GM12865 (cell line): ENCODE data around the gene TSKU.
A peak's percentile ranks its signal among the peaks of the same experiment; 100 is the strongest.

Source experiments
- DNase-seq: peaks from one replicate; pipeline ENCODE4 v3.0.0; 2010; ENCODE audit warnings: low read depth
- H3K4me3 ChIP-seq: 2 replicates; pipeline ENCODE4 v1.5.1; 2011; ENCODE audit warnings: mild to moderate bottlenecking, low read depth, low read length, control low read depth
- CTCF ChIP-seq: IDR thresholded peaks from 2 replicates; pipeline ENCODE4 v1.5.1; 2011; ENCODE audit warnings: low read length, control low read depth, low read depth, inconsistent platforms; ENCODE audit not compliant: insufficient read depth; ENCODE audit errors: missing control alignments

Gene TSKU

GRCh38 chr11:76765863-76766350 is 17.2 kb upstream of the TSKU start:
- DNase-seq = no peak
- no peak for TF ChIP-seq CTCF
- H3K4me3 ChIP-seq = no peak overlapping the region

- DNase-seq = no peak
- no peak overlapping the region for H3K4me3 ChIP-seq
- no peak for TF ChIP-seq CTCF
These were observed 16.6 kb upstream of the TSKU start for GRCh38 chr11:76766521-76766920.

GRCh38 chr11:76767659-76768058 is 15.5 kb upstream of the TSKU start:
- DNase-seq = no peak
- no peak for TF ChIP-seq CTCF
- no peak overlapping the region for H3K4me3 ChIP-seq

GRCh38 chr11:76768088-76768908 is 14.9 kb upstream of the TSKU start:
- DNase-seq = peak; percentile 14
- H3K4me3 ChIP-seq = no peak overlapping the region
- no peak for TF ChIP-seq CTCF

- no peak overlapping the region for H3K4me3 ChIP-seq
- no peak for TF ChIP-seq CTCF
- peak; percentile 6 for DNase-seq
These were observed 14.1 kb upstream of the TSKU start for GRCh38 chr11:76768909-76769560.

GRCh38 chr11:76769645-76770586 is 13.2 kb upstream of the TSKU start:
- DNase-seq = no peak
- no peak overlapping the region for H3K4me3 ChIP-seq
- TF ChIP-seq CTCF = no peak
